AML-193 (cell line): Measurements from ENCODE around the gene RALGPS2.
A peak's percentile ranks its signal among the peaks of the same experiment; 100 is the strongest.

Experiments used
- DNase-seq, 2 experiments: peaks; one replicate each; lab custom pipeline; 2025; lab: John Stamatoyannopoulos, UW

Gene RALGPS2

GRCh38 chr1:178919581-178919980, 194.5 kb downstream of the RALGPS2 start:
- no peak for DNase-seq

GRCh38 chr1:178921499-178921898, 196.5 kb downstream of the RALGPS2 start:
- DNase-seq: no peak

GRCh38 chr1:178923512-178923911, 198.5 kb downstream of the RALGPS2 start:
- no peak for DNase-seq

- DNase-seq: no peak
Measured at GRCh38 chr1:178926046-178926445, 201.0 kb downstream of the RALGPS2 start.

GRCh38 chr1:178927003-178927402, 202.0 kb downstream of the RALGPS2 start:
- DNase-seq: no peak

- no peak for DNase-seq
Measured at GRCh38 chr1:178928041-178928440, 203.0 kb downstream of the RALGPS2 start.

GRCh38 chr1:178928976-178929375, 203.9 kb downstream of the RALGPS2 start:
- no peak for DNase-seq

- DNase-seq: no peak
Measured at GRCh38 chr1:178931858-178932551, 207.0 kb downstream of the RALGPS2 start.

- no peak for DNase-seq
Measured at GRCh38 chr1:178932552-178932906, 207.5 kb downstream of the RALGPS2 start.

GRCh38 chr1:178933105-178933561, 208.1 kb downstream of the RALGPS2 start:
- DNase-seq: no peak

- peak; percentile 41 to 44 for DNase-seq
Measured at GRCh38 chr1:178933709-178934490, 208.9 kb downstream of the RALGPS2 start.

GRCh38 chr1:178934546-178934945, 209.5 kb downstream of the RALGPS2 start:
- peak; percentile 50 to 71 for DNase-seq

- no peak for DNase-seq
Measured at GRCh38 chr1:178935610-178936009, 210.6 kb downstream of the RALGPS2 start.

- DNase-seq: no peak
Measured at GRCh38 chr1:178937695-178938094, 212.7 kb downstream of the RALGPS2 start.

GRCh38 chr1:178938101-178938958, 213.3 kb downstream of the RALGPS2 start:
- DNase-seq: no peak

- DNase-seq: no peak
Measured at GRCh38 chr1:178938959-178939317, 213.9 kb downstream of the RALGPS2 start.

- no peak for DNase-seq
Measured at GRCh38 chr1:178939338-178940067, 214.5 kb downstream of the RALGPS2 start.

- no peak for DNase-seq
Measured at GRCh38 chr1:178940068-178940765, 215.2 kb downstream of the RALGPS2 start.

- no peak for DNase-seq
Measured at GRCh38 chr1:178941261-178941689, 216.2 kb downstream of the RALGPS2 start.

GRCh38 chr1:178941849-178942248, 216.8 kb downstream of the RALGPS2 start:
- DNase-seq: no peak
